HTR-8/SVneo (cell line): ENCODE measurements around the gene TMEM151B.
A peak's percentile ranks its signal among the peaks of the same experiment; 100 is the strongest.
"Not testable (repeated sequence)": the region's sequence is repeated elsewhere in the genome, so short reads cannot be mapped to it uniquely, and the experiment has no call there.

Source experiments
- DNase-seq: peaks from one replicate; pipeline ENCODE4 v3.0.0; 2011; ENCODE audit warnings: low spot score, mixed read lengths; ENCODE audit not compliant: insufficient read length
- FAIRE-seq: peaks from 2 replicates; lab custom pipeline; 2011; peaks lifted over from hg19 to GRCh38; lab: Jason Lieb, UNC

Gene TMEM151B

DNA sequence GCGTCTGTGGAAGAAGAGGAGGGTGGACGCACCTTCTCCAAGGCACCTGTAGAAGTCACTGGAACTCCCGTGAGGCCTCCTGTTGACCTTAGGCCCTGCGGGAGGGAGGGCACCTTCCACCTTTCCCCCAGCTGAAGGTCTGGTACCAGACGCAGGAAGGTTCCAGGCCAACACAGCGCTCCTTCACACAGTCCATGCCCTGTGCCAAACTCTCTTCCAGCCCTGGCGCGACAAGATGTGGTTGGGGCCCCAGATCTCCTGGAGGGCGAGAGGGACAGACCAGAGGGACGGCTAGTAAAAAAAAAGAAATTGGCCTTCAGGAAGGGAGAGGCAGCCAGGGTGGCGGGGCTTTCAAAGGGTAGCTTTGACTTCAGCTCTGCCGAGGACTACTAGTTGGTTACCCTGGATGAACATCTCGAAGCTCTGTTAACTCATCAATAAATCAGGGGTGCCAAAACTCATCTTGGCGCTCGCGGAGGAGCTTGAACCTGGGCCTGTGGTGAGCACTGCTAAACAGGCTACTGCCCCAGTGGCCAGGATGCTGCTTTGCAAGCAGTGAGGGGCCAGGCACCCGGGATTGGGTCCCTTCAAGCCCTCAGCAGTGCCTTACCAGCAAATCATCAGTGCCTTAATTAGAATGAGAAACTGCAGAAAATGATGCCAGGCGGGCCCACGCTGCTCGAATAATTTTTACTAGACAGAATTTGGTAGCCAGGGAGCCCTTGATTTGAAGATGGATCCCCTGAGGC, 28.0 kb downstream of the TMEM151B start:
- FAIRE-seq (peak; percentile 9), DNase-seq (no peak)

DNA sequence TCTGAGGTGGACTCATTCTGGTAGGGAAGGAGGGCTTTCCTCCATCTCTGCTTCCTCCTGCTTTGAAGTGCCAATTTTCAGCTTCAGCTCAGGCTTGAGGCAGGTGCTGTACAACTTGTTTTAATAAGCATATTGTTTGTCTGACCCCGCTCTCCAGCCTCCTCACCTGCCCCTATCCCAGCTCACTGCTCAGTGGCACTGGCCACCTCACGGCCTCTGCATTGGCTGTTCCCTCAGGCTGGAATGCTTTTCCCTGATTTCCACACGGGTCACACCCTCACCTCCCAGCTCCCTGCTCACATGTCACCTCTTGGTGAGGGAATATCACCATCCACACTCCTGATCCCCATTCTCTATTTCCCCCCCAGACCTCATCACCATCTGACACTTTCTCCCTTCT, 28.6 kb downstream of the TMEM151B start:
- DNase-seq, result no peak
- no peak for FAIRE-seq

DNA sequence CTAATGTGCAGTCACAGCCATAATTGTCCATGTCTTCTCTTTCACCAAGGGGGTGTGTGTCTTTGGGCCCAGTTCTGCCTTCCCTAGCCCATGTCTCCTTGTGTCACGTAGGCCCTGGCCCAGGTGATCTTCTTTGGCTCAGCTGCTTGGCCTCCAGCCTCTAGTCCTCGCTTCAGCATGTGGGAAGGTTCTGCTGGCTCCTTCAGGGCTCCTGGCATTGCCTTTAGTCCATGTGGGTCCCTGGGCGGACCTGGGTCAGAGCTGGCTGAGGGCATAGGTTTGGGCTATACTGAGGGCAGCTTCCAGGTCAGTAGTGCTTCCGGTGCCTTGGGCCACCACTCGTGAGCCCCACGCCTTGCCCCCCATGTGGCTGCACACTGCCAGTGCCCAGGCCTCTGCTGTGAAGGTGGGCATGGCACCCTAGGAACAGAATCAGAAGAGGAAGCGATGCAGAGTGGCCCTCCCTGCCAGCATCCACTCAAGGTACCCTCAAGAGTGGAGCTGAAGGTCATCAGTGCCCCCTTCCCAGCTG, 30.1 kb downstream of the TMEM151B start:
- no peak for FAIRE-seq

DNA sequence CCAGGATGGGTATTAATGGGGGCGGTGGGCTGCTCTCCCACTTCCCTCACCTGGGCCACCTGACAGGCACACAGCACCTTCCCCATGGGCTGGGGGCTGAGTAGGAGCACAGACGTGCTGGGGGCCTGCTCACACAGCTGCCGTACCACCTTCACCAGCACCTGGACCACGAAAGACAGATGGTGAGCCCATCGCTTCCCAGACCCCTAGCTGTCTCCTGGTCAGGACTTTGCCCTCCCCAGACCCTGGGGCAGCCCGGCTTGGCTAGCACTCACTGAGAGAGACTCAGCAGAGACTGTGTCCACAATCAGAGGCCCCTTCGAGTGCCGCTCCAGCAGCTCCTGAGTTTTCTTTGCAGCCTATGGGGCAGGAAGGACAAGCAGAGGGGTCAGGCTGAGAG, 30.9 kb downstream of the TMEM151B start:
- FAIRE-seq, result no peak
- no peak for DNase-seq

More for the DNA sequence above, 30.1 kb downstream of the TMEM151B start:
- no peak for DNase-seq

DNA sequence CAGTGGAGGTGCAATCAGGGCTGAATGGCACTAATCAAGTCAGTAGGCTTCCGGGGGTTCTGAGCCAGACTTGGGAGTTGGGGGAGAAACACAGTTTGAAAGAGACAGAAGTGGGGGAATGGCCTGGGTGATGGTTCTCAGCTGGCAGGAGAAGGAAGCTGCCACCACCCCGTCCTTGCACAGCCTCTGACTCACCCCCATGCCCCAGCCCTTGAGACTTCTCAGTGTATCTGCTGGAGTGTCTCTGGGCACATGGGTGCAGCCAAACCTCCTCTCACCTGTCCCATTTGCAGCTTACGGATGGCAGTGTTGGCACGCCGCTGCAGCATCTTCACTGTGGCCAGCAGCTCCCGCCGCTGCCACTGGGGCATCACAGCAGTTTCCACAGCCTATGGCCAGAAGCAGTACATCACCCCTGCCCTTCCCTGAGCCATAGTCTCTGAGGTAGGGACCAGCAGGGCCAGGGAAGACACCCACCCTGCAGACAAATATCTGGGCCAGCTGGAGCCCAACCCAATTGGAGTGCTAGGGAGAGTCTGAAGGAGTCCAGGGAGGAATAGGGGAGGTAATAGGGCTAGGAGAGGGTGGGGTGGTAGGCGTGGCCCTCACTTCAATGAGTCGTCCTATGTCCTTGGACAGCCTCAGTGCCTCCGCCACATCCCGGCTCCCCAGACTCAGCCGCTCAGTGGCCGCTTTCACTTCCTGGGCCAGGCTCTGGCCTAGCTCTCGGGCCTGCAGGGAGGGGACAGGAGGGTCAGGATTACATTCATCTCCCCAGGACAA, 31.7 kb downstream of the TMEM151B start:
- FAIRE-seq (no peak), DNase-seq (no peak)

DNA sequence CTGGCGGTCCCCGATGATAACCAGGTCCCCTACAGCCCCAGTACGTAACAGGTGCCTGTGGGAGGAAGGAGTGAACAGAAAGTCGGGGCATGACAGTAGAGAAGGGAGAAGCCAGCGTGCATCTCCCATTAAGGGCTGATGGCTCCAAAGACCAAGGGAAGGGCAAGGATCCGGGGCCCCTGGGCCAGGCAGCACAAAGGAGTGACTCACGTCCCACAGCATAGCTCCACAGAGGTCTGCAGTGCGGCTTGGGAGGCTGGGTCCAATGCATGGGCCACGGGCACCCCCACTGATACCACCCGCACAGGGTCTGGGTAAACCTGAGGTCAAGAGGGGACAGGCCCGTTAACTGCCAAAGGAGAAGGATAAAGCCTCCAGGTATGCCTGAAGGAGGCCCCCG, 32.6 kb downstream of the TMEM151B start:
- no peak for DNase-seq
- FAIRE-seq, result no peak

DNA sequence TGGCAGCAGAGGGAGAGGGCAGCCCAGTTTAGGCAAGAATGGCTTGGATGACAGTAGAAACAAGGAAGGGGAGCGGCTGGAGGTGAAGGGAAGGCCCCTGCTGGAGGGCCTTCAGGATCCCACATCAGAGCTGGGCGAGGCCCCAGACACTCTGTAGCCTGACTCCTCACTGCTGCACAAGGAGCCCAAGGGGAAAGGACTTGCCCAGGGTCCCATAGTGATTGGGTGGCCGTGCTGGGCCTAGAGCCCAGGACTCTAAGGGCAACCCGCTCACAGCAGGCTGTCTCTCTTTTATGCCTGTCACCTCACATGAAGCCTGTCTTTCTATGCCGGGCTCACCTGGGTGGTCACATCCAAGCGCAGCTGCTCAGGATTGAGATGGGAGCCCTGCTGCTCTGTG, 33.6 kb downstream of the TMEM151B start:
- FAIRE-seq (no peak), DNase-seq (no peak)

DNA sequence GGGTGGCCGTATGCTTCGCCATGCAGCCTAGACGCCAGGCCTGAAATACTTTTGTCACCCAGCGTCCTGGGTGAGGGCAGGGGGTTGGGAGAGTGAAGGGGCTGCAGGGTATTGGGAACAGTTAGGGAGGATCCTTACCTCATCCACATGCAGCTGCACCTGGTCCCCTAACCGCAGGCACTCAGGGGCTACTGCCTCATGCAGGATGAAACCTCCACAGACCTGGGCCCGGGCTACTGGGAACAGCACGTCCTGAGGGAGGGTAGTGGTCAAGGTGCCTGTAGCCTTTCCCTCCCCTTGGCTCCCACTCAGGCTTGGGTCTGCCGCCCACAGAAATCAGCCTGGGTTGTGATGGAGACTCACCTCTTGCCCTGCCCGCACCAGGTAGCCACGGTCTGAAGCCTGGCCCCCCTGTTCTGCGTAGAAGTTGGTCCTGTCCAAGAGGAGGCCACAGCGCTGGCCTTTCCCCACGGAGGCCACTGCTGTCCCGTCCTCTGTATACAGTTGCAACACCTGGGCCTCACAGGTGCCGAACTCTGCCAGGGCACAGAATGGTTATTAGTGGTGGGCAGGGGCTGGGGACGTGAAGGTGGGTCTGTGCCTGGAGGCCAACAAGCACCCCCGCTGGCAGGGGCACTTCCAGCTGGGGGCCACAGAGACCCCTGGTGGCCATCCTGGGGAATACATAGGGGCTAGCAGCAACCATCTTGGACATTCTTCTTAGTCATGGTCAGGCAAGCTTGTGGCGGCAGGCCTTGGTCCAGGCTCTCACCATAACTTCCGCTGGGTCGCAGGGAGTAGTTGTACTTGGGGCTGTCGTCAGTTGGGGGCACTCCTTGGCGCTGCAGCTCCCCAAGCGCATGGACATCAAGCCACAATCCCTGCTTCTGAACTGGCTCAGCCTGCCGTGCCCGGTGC, 34.3 kb downstream of the TMEM151B start:
- DNase-seq, result peak; percentile 48
- no peak for FAIRE-seq

DNA sequence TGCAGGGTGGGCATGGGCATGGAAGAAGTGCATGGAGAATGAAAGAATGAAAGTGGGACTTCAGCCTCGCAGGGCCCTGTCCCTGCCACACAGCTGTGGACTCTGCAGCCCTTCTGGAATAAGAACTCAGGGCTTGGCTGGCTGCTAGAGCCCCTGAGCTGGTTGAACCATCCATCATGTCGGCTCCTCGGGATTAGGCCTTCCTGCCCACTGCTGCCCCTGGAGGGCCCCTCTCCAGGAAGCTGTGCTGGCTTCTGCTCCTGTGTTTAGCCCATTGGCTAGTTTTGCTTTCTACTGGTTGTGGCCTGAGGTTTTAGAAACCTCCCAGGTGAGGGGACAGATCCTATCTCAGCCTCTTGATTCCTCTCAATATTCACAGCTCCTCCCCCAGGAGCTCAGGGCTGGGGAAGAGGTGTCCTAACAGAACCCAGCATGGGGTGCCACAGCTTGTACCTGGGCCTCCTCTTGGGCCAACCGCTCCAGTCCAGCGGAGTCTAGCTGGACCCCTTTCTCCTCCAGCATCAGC, 35.0 kb downstream of the TMEM151B start:
- DNase-seq (no peak), FAIRE-seq (no peak)

DNA sequence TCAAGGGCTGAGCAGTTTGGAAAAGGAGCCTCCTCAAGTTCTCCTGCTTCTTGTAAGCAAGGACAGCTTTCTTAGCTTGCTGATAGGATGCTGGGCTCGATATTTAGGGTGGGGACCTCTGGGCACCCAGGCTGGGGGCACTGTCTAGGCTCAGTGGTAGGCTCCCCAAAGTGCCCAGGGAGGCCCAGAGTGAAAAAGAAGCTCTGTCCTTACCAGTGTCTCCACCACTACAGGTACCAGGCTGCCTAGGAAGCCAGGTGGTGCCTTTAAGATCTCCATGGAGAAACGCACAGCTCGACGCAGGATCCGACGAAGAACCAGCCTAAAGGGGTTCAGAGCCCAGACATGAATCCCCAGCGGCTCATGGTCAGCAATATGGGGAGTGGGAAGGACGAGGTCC, 36.5 kb downstream of the TMEM151B start:
- FAIRE-seq (no peak), DNase-seq (no peak)

DNA sequence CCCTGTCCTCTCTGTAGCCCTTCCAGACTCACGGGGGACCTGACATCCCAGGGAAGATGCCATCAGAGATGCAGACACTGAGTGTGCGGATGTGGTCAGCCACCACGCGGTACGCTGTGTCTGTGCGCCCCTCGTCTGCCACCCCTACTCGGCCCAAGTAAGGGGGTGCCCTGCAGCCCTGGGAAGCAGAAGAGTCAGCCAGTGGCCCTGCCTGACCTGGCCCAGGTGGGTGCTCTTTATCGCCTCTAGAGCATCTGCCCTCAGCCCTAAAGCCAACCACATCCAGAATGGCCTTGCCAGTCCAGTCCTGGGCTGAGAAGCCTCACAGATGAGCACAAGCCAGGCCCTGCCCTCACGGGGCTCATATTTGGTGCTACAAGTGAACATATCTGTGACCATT, 37.0 kb downstream of the TMEM151B start:
- FAIRE-seq (no peak), DNase-seq (no peak)

DNA sequence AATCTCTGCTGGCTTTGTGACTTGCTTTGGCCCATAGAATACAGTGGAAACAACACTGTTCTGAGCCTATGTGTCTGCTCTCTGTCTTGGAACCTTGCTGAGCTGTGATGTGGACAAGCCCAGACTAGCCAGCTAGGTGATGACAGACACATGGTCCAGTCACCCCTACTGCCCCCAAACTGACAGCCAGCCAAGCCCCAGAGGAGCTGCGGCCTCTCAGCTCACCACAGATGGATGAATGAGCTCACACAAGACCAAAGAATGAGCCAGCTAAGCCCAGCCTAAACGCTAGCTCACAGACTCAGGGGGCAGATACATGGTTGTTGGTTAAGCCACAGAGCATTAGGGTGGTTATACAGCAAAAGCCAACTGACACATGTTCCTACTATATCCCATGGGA, 38.8 kb downstream of the TMEM151B start:
- FAIRE-seq (peak; percentile 83), DNase-seq (peak; percentile 27)

DNA sequence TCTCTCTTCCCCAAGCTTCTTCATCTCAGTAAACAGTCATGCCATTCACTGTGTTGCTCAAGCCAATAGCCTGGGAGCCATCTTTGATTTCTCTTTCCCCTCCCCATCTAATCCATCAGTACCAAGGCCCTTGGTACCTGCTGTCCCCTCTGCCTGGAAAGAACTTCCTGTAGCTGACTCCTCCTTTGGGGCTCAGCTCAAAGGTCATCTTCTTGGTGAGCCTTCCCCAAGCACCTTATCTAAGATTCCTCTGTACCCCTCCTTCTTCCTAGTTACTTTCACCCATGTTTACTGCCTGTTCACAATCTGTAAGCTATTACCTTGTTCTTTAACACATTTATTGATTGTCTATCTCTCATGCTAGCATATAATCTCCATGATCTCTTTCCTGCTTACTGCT, 39.4 kb downstream of the TMEM151B start:
- DNase-seq, result no peak

DNA sequence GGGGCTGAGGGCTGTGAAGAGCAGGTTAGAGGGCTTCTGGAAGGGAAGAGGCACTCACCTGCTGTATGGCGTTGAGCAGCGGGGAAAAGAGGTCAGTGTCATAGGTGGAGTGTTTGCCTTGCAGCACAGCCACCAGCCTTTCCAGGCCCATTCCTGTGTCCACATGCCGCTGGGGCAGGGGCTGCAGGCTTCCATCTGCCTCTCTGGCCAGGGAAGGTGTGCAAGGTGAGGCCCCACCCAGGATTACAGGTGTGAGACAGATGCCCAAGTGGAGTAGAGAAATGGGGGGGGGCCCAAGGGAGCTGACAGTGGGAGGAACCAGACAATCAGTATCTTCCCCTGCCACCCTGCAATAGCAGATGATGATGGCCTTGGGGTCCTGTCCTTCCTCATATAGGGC, 40.0 kb downstream of the TMEM151B start:
- FAIRE-seq (no peak), DNase-seq (no peak)

More for the DNA sequence above, 39.4 kb downstream of the TMEM151B start:
- no peak for FAIRE-seq

DNA sequence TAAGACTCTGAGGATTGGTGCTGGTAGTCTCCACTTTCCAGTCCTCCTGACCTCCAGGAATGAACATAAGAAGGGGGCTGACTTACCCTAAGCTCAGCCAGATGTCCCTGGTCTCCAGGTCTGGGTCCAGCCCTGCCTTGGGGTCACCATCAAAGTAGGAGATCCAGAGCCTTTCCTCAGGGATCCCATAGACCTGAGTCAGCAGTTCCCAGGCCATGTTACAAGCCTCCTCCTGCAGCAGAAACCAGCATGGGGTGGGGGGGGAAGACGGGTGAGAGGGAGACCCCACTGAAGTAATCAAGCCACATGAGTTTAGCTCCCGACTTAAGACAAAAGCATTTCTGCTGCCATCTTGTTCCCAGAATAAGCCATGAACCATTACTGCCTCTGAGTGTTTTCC, 41.1 kb downstream of the TMEM151B start:
- DNase-seq (no peak), FAIRE-seq (no peak)

DNA sequence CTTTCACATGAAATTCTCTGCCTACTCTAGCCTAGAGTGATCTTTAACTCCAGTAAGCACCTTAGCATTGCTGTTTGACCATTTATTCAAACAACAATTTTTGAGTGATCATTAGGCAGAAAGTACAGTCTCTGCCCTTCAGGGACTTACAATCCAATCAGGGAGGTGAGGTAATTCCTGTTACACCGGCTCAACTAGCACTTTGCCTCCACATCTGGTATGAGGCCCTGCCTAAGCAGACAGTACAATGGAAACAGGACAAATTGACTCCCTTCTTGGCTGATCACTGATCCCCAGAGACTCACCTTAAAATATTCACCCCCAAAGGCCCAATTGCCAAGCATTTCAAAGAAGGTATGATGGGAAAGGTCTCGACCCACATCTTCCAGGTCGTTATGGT, 41.5 kb downstream of the TMEM151B start:
- DNase-seq (no peak), FAIRE-seq (peak; percentile 20)

DNA sequence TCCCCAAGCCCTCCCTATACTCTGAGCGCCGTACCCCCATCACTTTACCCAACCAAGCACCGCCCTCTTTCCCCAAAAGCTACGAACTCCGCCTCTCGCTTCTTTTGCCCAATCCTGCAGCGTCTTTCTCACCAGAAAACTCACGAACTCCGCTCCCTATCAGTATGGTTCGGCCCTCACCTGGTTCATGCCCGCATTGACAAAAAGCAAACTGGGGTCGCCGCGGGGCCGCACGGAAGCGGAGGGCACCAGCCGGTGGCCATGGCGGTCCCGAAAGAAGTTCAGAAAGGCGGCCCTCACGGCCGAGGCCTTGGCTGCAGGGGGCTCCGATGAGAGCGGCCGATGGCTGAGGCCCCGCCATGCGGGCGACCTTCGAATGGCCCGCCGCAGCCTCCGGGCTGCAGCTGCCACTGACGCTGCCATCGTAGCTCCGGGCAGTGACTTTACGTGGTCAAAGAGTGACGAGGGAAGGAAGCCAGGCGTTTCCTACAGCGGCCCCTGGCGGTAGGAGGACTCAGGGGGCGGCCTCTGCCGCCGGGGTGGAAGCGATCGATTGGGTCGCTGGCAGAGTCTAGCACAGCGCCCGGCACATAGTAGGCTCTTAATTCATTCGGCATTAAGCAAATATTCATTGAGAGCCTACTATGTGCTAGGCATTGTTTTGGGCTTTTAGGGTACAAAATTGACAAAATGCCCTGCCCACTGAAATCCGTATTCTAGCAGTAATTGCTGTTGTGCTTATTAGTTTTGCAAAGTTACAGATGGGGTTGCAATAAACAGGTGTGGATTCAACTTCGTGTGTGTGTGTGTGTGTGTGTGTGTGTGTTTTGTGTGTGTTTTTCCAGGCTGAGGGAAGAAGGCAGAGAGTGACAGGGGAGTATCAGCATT, 42.9 kb downstream of the TMEM151B start, which contains the start of gene AARS2:
Gene AARS2, minus strand, starts transcription at position 447 of the 888 bp plus-strand sequence. Its CDS starts 24 bp downstream, at position 423.
- FAIRE-seq, result peak; percentile 86
- DNase-seq, result peak; percentile 87

DNA sequence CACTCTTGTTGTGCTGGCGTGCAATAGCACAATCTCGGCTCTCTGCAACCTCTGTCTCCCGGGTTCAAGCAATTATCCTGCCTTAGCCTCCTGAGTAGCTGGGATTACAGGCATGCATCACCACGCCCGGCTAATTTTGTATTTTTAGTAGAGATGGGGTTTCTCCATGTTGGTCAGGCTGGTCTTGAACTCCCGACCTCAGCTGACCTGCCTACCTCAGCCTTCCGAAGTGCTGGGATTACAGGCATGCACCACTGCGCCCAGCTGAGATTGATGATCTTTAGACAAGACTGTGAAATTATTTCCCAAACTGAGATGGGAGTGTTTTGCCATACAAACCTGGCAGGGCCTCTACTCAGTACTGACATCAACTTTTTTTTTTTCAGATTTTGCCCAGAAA, 44.4 kb downstream of the TMEM151B start:
- not testable (repeated sequence) for DNase-seq, FAIRE-seq

DNA sequence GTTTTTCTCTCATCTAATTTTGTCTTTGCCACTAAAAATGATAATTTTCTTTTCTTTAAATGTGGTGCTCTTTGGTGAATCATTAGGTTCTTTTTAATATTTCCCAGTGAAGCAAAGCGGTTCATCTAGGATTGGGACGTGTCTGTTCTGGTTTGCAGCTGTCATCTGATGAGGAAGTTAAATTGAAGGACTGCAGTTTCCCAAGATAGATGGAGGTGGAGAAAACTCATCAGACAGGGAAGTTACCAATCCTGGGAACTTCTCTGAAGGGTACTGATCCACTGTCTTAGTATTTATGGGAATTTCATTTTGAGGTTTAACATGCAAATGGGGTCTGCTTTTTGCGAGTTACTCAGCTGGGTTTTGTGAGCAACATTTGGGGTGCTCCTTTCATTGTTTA, 45.3 kb downstream of the TMEM151B start:
- no peak for DNase-seq
- FAIRE-seq, result no peak
